VCaP (cell line): ENCODE data around the gene GLMP.
A peak's percentile ranks its signal among the peaks of the same experiment; 100 is the strongest.

Experiments used
- H3K27ac ChIP-seq: fragments of 450-650 bp; 2 replicates; pipeline ENCODE4 v1.5.1; 2017
- CTCF ChIP-seq: fragments of 450-650 bp; conservative IDR thresholded peaks from 2 replicates; pipeline ENCODE4 v1.5.1; 2017; ENCODE audit warnings: mild to moderate bottlenecking, moderate library complexity

GLMP gene

GRCh38 chr1:156295391-156295947, at the start of gene GLMP:
Gene GLMP (minus strand): TSS chr1:156295679. CDS start chr1:156295645, 34 bp downstream.
- peak within 1 kb of the TSS; percentile 68 for H3K27ac ChIP-seq
- no peak for TF ChIP-seq CTCF

- no peak for TF ChIP-seq CTCF
- H3K27ac ChIP-seq, result no peak overlapping the region
These were observed 48.9 kb upstream of the GLMP start for GRCh38 chr1:156344409-156344808.

- TF ChIP-seq CTCF, result no peak
- no peak overlapping the region for H3K27ac ChIP-seq
These were observed 46.9 kb upstream of the GLMP start for GRCh38 chr1:156342166-156342955.

- TF ChIP-seq CTCF, result no peak
- peak within 1 kb of the TSS; percentile 91 for H3K27ac ChIP-seq
These were observed 42.9 kb upstream of the GLMP start, which contains the start of the genes CCT3 and TSACC for GRCh38 chr1:156338180-156338976. Gene CCT3 (minus strand): TSS chr1:156338292. CDS start chr1:156338184, 108 bp downstream. Gene TSACC (plus strand): TSS chr1:156338526. CDS start chr1:156339758, 1,232 bp downstream.

- no peak for TF ChIP-seq CTCF
- peak overlapping the region; percentile 91 for H3K27ac ChIP-seq
These were observed 42.4 kb upstream of the GLMP start for GRCh38 chr1:156337888-156338179.

GRCh38 chr1:156337052-156337887, 41.8 kb upstream of the GLMP start:
- TF ChIP-seq CTCF, result no peak
- peak overlapping the region; percentile 91 for H3K27ac ChIP-seq
